Trophoblast cell (in vitro differentiated cells and primary cell): Measurements from ENCODE around the gene MTHFD1L.

Source experiments
- DNase-seq, 2 donors: peaks; one replicate each; pipeline ENCODE4 v3.0.0-alpha.2; 2016
- H2AFZ ChIP-seq: 2 replicates; pipeline ENCODE4 v1.6.1; 2013; ENCODE audit warnings: low read length, moderate library complexity, mild to moderate bottlenecking; ENCODE audit not compliant: insufficient read depth, poor library complexity
- H2AK5ac ChIP-seq: 2 replicates; pipeline ENCODE4 v1.6.1; 2013; ENCODE audit warnings: mild to moderate bottlenecking, low read length
- H2BK120ac ChIP-seq: 2 replicates; pipeline ENCODE4 v1.6.1; 2013; ENCODE audit warnings: low read length, mild to moderate bottlenecking, moderate library complexity; ENCODE audit not compliant: insufficient read depth, poor library complexity
- H2BK12ac ChIP-seq: 2 replicates; pipeline ENCODE4 v1.6.1; 2013; ENCODE audit warnings: mild to moderate bottlenecking, low read length, moderate library complexity
- H2BK5ac ChIP-seq: 2 replicates; pipeline ENCODE4 v1.6.1; 2013; ENCODE audit warnings: low read length, low read depth, moderate library complexity, mild to moderate bottlenecking; ENCODE audit not compliant: poor library complexity
- H3K14ac ChIP-seq: 2 replicates; pipeline ENCODE4 v1.6.1; 2013; ENCODE audit warnings: mild to moderate bottlenecking, low read length
- H3K18ac ChIP-seq: 2 replicates; pipeline ENCODE4 v1.6.1; 2013; ENCODE audit warnings: mild to moderate bottlenecking, low read length
- H3K23ac ChIP-seq: 2 replicates; pipeline ENCODE4 v1.6.1; 2013; ENCODE audit warnings: low read length
- H3K27ac ChIP-seq: 2 replicates; pipeline ENCODE4 v1.5.1; 2013; ENCODE audit warnings: low read depth, mild to moderate bottlenecking, inconsistent platforms, low read length, moderate library complexity
- H3K27me3 ChIP-seq: 2 replicates; pipeline ENCODE4 v1.6.1; 2013; ENCODE audit warnings: inconsistent platforms, mild to moderate bottlenecking, low read length, moderate library complexity; ENCODE audit not compliant: insufficient read depth
- H3K36me3 ChIP-seq, 2 experiments: 1 replicate in 1 of 2; 2 replicates in 1 of 2; pipeline ENCODE4 v1.6.1; 2013; ENCODE audit warnings: low read length in 2 of 2, mild to moderate bottlenecking in 2 of 2, moderate library complexity in 1 of 2; ENCODE audit not compliant: insufficient read depth in 2 of 2, control insufficient read depth in 1 of 2
- H3K4ac ChIP-seq: 2 replicates; pipeline ENCODE4 v1.6.1; 2013; ENCODE audit warnings: low read depth, mild to moderate bottlenecking, low read length, moderate library complexity
- H3K4me1 ChIP-seq, 2 experiments: 1 replicate in 1 of 2; 2 replicates in 1 of 2; pipeline ENCODE4 v1.6.1; 2013; ENCODE audit warnings: low read length in 2 of 2, mild to moderate bottlenecking in 2 of 2, moderate library complexity in 1 of 2; ENCODE audit not compliant: insufficient read depth in 2 of 2, control insufficient read depth in 1 of 2
- H3K4me2 ChIP-seq: 2 replicates; pipeline ENCODE4 v1.6.1; 2013; ENCODE audit warnings: inconsistent platforms, mild to moderate bottlenecking, low read length, moderate library complexity
- H3K4me3 ChIP-seq: 2 replicates; pipeline ENCODE4 v1.5.1; 2013; ENCODE audit warnings: mild to moderate bottlenecking, low read depth, low read length, inconsistent platforms
- H3K79me1 ChIP-seq: one replicate; pipeline ENCODE4 v1.6.1; 2013; ENCODE audit warnings: low read length
- H3K79me2 ChIP-seq: 2 replicates; pipeline ENCODE4 v1.6.1; 2013; ENCODE audit warnings: low read length, mild to moderate bottlenecking; ENCODE audit not compliant: control insufficient read depth, insufficient read depth, poor library complexity
- H3K9ac ChIP-seq: 2 replicates; pipeline ENCODE4 v1.6.1; 2013; ENCODE audit warnings: mild to moderate bottlenecking, low read length
- H3K9me3 ChIP-seq: 2 replicates; pipeline ENCODE4 v1.6.1; 2013; ENCODE audit warnings: low read depth, mild to moderate bottlenecking, control low read depth, inconsistent platforms, low read length; ENCODE audit not compliant: insufficient read depth
- H4K12ac ChIP-seq: 2 replicates; pipeline ENCODE4 v1.6.1; 2013; ENCODE audit warnings: low read depth, mild to moderate bottlenecking, low read length, moderate library complexity
- H4K8ac ChIP-seq: 2 replicates; pipeline ENCODE4 v1.6.1; 2013; ENCODE audit warnings: low read depth, mild to moderate bottlenecking, low read length, moderate library complexity
- H4K91ac ChIP-seq: one replicate; pipeline ENCODE4 v1.6.1; 2013; ENCODE audit warnings: low read depth, mild to moderate bottlenecking, low read length, moderate library complexity
- WGBS: extraction: QIAGEN DNeasy Blood & Tissue Kit; methylation state at CpG from one replicate; pipeline ENCODE4 v1.1.7; 2013; ENCODE audit warnings: missing lambda C conversion rate; ENCODE audit not compliant: insufficient read length, insufficient coverage; ENCODE audit errors: extremely low coverage; 5-methylcytosine and 5-hydroxymethylcytosine counted together

Gene MTHFD1L

GRCh38 chr6:151012321-151013294, 147.1 kb downstream of the MTHFD1L start:
- Histone ChIP-seq H2AK5ac (no peak overlapping the region), H3K79me1 (no peaks in the 10 kb centered on the region), H3K27me3 (no peaks in the 10 kb centered on the region), H3K4me2 (no peak overlapping the region), H2BK5ac (no peak overlapping the region), H3K4ac (no peak overlapping the region), H3K18ac (no peak overlapping the region), H3K4me3 (no peak overlapping the region), H4K12ac (no peak overlapping the region), H4K91ac (no peak overlapping the region), H3K27ac (no peak overlapping the region), H3K79me2 (no peaks in the 10 kb centered on the region), H2BK120ac (no peak overlapping the region), H4K8ac (no peak overlapping the region), H2BK12ac (no peak overlapping the region), H3K23ac (no peak overlapping the region), H3K9ac (no peak overlapping the region), H3K9me3 (no peaks in the 10 kb centered on the region), H2AFZ (no peak overlapping the region), H3K14ac (no peak overlapping the region), H3K4me1 (no peaks in the 10 kb centered on the region), H3K36me3 (peaks cover 10 to 17% of the 10 kb centered on the region in 2 experiments)
- no peak for DNase-seq
- WGBS: no CpG with 5 or more reads among the region's 7 CpGs

GRCh38 chr6:151014404-151015100, 149.1 kb downstream of the MTHFD1L start:
- no peak overlapping the region for H3K18ac ChIP-seq
- no peak overlapping the region for H2BK120ac ChIP-seq
- H3K14ac ChIP-seq: no peak overlapping the region
- no peak overlapping the region for H3K4ac ChIP-seq
- H4K91ac ChIP-seq: no peak overlapping the region
- H3K79me2 ChIP-seq: no peaks in the 10 kb centered on the region
- H4K12ac ChIP-seq: no peak overlapping the region
- H2AK5ac ChIP-seq: no peak overlapping the region
- H3K4me3 ChIP-seq: no peak overlapping the region
- H3K79me1 ChIP-seq: no peaks in the 10 kb centered on the region
- H3K9me3 ChIP-seq: no peaks in the 10 kb centered on the region
- no CpG with 5 or more reads among the region's 6 CpGs for WGBS
- H3K36me3 ChIP-seq: peaks cover 13 to 28% of the 10 kb centered on the region in 2 experiments
- H3K27ac ChIP-seq: no peak overlapping the region
- no peak overlapping the region for H3K9ac ChIP-seq
- H2BK12ac ChIP-seq: no peak overlapping the region
- H2BK5ac ChIP-seq: no peak overlapping the region
- no peaks in the 10 kb centered on the region for H3K27me3 ChIP-seq
- DNase-seq: peak; percentile 65 to 91
- H3K23ac ChIP-seq: no peak overlapping the region
- no peak overlapping the region for H3K4me2 ChIP-seq
- peaks cover 0 to 2% of the 10 kb centered on the region in 2 experiments for H3K4me1 ChIP-seq
- no peak overlapping the region for H4K8ac ChIP-seq
- no peak overlapping the region for H2AFZ ChIP-seq

- H2BK12ac ChIP-seq: peak overlapping the region; percentile 36
- no peak overlapping the region for H4K91ac ChIP-seq
- no peak overlapping the region for H2BK120ac ChIP-seq
- H3K14ac ChIP-seq: no peak overlapping the region
- H3K4me3 ChIP-seq: no peak overlapping the region
- no peaks in the 10 kb centered on the region for H3K9me3 ChIP-seq
- no peaks in the 10 kb centered on the region for H3K27me3 ChIP-seq
- no peak overlapping the region for H2AK5ac ChIP-seq
- no peak overlapping the region for H3K18ac ChIP-seq
- H3K79me1 ChIP-seq: no peaks in the 10 kb centered on the region
- H3K79me2 ChIP-seq: no peaks in the 10 kb centered on the region
- no peak overlapping the region for H3K4me2 ChIP-seq
- no peak overlapping the region for H2AFZ ChIP-seq
- peaks cover 0 to 2% of the 10 kb centered on the region in 2 experiments for H3K4me1 ChIP-seq
- no peak overlapping the region for H3K9ac ChIP-seq
- no peak overlapping the region for H3K23ac ChIP-seq
- peaks cover 11 to 28% of the 10 kb centered on the region in 2 experiments for H3K36me3 ChIP-seq
- H2BK5ac ChIP-seq: no peak overlapping the region
- no peak for DNase-seq
- no peak overlapping the region for H3K4ac ChIP-seq
- no peak overlapping the region for H4K8ac ChIP-seq
- no peak overlapping the region for H4K12ac ChIP-seq
- no peak overlapping the region for H3K27ac ChIP-seq
- no CpG with 5 or more reads among the region's 12 CpGs for WGBS
These were observed 149.7 kb downstream of the MTHFD1L start for GRCh38 chr6:151015101-151015700.

- H3K9me3 ChIP-seq: no peaks in the 10 kb centered on the region
- H3K36me3 ChIP-seq: peaks cover 11 to 30% of the 10 kb centered on the region in 2 experiments
- H2BK12ac ChIP-seq: no peak overlapping the region
- no peak overlapping the region for H3K4ac ChIP-seq
- no peak overlapping the region for H4K8ac ChIP-seq
- H3K4me1 ChIP-seq: peaks cover 0 to 2% of the 10 kb centered on the region in 2 experiments
- H4K91ac ChIP-seq: no peak overlapping the region
- no peak overlapping the region for H2BK120ac ChIP-seq
- no peaks in the 10 kb centered on the region for H3K79me1 ChIP-seq
- H3K4me2 ChIP-seq: no peak overlapping the region
- no peaks in the 10 kb centered on the region for H3K27me3 ChIP-seq
- H2AFZ ChIP-seq: no peak overlapping the region
- H3K4me3 ChIP-seq: no peak overlapping the region
- no peak overlapping the region for H3K23ac ChIP-seq
- no peak overlapping the region for H4K12ac ChIP-seq
- peak in 1 of 2 donors; percentile 33 for DNase-seq
- H3K18ac ChIP-seq: no peak overlapping the region
- no CpG with 5 or more reads among the region's 6 CpGs for WGBS
- H3K79me2 ChIP-seq: no peaks in the 10 kb centered on the region
- no peak overlapping the region for H2BK5ac ChIP-seq
- no peak overlapping the region for H3K14ac ChIP-seq
- no peak overlapping the region for H3K9ac ChIP-seq
- no peak overlapping the region for H3K27ac ChIP-seq
- no peak overlapping the region for H2AK5ac ChIP-seq
These were observed 150.6 kb downstream of the MTHFD1L start for GRCh38 chr6:151016107-151016506.
